HG03457 (cell line): ENCODE data around the gene TRAF4.

Experiments
- ATAC-seq: cut with Tn5 transposase; IDR thresholded peaks from one replicate; pipeline ENCODE4 v1.9.1; 2021; ENCODE audit warnings: moderate number of reproducible peaks; ENCODE audit not compliant: unreplicated experiment

TRAF4 gene

DNA sequence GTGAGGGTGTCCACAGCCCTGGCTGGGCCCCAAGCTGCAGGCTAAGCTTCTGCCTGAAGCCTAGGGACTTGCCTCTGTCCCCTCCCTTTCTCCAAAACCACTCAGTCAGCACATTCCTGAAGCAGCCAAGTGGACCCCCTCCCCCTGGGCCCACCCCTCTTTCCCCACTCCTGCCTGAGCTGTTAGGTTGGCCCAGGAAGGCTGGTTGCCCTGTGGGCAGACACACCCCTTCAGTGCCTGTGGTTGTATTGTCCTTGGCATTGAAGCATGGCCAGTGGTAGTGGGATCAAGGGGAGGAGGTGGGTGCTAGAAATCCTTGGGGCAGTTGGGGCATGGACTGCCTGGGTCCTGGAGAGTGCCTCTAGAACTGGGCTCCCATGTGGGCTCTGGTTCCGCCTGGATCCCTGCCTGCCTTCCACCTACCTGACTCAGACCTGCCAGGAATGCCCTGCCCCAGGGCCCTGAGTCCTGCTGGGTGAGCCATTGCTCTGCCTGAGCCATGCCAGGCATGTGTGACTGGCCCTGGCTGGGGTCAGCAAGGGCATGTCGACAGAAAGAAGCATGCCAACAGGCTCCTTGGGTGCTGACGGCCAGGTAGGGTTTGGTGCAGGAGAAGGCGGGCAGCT lies 2.1 kb downstream of the TRAF4 start:
- no peak for ATAC-seq

DNA sequence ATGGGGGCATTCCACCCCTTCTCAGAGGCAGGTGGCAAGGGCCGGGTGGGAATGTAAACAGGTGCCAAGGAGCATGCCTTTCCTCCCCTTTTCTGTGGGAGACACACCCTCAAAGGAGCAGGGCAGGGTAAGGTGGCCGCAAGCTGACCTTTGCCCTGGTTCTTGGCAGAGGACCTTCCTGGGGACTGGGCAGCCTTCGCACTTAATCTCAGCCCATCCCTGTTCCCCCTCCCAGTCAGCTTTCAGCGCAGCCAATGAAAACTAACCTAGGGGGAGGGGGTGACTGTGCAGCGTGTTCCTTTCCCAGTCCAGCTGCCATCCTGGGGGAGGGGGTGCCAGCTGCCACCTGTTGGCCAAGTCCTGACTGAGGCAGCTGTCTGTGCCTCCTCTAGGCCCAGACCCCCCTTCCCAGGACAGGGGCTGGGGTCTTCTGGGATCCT lies 2.8 kb downstream of the TRAF4 start:
- no peak for ATAC-seq

GRCh38 chr17:28747051-28747691 lies 3.4 kb downstream of the TRAF4 start:
- no peak for ATAC-seq

DNA sequence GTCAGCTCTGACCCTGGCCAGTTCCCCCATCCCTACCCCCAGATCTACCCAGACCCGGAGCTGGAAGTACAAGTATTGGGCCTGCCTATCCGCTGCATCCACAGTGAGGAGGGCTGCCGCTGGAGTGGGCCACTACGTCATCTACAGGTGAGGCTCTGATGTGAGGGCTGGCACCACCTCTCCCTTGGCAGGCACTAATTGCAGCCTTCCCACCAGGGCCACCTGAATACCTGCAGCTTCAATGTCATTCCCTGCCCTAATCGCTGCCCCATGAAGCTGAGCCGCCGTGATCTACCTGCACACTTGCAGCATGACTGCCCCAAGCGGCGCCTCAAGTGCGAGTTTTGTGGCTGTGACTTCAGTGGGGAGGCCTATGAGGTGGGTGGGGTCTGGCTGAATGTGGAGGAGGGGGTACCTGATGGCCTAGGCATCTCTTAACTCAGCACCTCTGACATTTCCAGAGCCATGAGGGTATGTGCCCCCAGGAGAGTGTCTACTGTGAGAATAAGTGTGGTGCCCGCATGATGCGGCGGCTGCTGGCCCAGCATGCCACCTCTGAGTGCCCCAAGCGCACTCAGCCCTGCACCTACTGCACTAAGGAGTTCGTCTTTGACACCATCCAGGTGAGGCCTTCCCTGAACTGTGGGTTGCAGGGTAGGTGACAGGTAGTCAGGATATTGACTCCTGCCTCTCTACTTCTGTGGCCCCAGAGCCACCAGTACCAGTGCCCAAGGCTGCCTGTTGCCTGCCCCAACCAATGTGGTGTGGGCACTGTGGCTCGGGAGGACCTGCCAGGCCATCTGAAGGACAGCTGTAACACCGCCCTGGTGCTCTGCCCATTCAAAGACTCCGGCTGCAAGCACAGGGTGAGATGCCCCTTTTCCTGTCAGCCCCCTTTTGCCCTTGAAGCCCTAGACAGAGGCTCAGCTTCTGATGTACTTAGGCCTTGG lies 4.3 kb downstream of the TRAF4 start:
- ATAC-seq: no peak

- no peak for ATAC-seq
These were observed 5.2 kb downstream of the TRAF4 start for GRCh38 chr17:28748852-28749515.

DNA sequence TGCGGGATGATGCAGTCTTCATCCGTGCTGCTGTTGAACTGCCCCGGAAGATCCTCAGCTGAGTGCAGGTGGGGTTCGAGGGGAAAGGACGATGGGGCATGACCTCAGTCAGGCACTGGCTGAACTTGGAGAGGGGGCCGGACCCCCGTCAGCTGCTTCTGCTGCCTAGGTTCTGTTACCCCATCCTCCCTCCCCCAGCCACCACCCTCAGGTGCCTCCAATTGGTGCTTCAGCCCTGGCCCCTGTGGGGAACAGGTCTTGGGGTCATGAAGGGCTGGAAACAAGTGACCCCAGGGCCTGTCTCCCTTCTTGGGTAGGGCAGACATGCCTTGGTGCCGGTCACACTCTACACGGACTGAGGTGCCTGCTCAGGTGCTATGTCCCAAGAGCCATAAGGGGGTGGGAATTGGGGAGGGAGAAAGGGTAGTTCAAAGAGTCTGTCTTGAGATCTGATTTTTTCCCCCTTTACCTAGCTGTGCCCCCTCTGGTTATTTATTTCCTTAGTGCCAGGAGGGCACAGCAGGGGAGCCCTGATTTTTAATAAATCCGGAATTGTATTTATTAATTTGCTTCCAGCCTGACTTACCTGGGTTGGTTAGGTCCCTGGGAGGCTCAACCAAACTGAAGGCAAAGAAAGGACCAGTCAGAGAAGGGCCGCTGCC lies 5.8 kb downstream of the TRAF4 start:
- ATAC-seq: no peak

DNA sequence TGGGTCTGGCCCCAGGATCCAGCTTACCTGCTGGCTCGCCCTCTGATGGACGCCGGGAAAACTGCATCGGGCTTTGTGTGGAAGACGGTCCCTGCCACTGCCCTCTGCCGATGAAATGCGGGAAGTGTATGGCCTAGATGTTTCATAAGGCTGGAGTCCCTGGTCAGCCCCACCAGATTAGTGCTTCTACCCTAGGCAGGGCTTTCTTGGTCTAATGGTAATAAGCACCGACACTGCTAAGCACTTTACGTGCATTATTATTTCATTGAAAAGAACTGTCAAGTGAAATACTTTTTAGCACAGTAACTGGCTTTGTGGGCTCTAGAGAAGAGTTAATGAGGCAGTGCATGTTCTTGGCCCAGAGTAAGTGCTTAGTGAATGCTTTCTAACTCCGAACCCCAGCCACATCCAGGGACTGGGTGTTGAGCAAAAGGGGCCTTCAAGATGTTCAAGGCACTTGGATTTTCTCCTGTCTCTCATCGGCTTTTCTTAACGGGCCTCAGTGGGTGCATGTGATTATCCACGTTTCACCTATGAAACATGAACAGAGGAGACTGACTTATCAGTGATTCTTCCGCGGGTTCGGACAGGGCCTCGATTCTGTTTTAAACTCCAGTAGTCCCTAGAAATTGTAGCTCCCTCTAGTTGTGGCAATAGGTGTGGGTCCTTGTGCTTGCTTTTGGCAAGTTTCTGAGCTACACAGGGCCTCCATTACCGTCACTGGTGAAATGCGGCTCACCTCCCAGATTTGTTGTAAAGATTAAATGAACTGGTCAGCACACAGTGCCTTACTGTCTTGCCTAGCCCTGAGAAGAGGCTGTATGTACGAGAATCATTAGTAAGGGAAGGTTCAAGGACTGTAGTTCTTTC lies 6.6 kb downstream of the TRAF4 start:
- ATAC-seq: no peak

- no peak for ATAC-seq
These were observed 8.0 kb downstream of the TRAF4 start for GRCh38 chr17:28751600-28752366.

DNA sequence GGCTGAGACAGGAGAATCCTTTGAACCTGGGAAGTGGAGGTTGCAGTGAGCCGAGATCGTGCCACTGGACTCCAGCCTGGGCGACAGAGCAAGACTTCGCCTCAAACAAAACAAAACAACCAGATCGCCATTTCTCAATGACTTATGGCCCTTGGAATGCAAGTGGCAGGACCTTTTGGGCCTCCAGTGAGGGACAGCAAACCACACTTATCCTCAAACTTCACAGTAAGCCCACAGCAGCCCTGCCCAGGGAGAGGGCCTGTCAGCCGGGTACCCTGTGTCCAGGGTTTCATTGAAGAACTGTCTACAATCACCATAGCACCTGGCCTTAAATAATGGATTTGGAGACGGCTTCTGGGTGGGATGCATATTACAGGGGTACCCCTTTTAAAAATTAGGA lies 11.7 kb downstream of the TRAF4 start:
- no peak for ATAC-seq

GRCh38 chr17:28756049-28756804 lies 12.4 kb downstream of the TRAF4 start:
- ATAC-seq: no peak

DNA sequence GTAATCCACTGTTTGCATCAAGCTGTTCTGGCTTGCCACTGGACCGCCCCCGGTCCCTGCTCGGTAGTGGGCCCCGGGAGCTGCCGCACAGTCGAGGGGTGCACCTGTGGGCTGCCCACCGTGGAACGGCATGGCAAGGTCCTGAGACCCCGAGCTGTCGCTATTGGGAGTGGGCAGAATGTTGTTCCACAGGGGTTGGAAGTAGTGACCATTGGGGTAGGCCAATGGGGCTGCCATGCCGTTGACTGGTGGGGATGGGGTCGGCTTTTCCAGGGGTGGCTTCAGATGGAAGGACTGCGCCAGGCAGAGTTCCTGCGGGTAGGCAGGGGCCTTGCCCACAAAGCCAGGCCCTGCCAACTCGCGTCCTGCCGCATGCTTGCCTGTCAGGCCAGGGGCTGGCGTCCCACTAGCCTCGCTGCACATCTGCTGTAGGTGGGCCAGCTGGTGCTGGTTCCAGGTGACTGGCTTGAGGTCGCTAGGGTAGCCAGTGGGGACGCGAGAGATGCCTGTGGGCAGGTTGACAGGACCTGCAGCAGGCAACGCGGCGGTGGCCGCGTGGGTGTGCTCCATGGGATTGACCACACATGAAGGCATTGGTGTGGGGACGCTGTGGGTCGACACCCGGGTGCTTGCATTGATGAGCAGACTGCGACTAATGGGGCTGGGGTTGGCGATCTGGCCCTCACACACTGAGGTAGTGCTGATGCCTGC lies 14.8 kb downstream of the TRAF4 start:
- no peak for ATAC-seq

- ATAC-seq: no peak
These were observed 15.6 kb downstream of the TRAF4 start for GRCh38 chr17:28759256-28759865.

DNA sequence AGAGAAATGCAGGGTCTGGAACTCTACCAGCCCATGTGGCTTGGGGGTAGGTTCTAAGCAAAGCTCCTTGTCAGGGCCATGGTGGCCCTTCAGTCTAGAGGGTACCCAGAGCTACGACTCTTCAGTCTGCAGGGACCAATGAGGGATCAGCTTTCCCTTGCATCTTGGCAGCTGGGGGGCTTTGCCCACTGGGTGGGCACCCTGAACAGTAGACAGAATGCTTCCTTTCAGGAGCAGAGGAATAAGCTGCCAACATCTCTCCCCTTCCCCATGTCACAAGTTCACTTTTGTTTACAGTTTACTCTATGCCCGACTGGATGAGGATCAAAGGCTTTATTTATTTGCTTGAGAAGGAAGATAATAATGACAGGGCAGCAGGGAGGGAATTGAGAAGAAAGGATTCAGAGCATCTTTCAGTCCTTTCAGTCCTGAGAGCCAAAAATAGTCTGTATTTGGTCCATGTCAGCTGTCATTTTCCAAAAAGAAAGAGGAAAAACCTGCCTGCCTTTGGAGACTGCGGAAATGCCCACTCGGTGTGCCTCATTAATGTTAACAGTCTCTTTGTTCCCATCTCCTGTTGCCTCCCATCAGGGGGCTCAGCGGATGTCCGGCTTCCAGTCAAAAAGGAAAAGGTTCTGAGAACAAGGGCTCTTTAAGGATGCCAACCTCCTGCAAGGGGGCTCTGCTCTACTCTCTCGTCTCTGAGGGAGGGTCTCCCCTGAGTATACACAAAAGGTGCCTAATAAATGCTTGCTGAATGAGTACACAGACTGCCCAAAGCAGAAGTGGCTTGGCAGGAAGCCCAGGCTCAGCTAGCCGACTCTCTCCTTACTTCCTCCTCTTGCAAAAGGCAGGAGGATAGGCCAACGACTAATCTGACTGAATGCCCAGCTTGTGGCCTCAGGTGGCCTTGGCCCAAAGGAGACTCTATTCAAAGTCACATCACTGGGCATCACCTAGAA lies 17.1 kb downstream of the TRAF4 start:
- no peak for ATAC-seq

DNA sequence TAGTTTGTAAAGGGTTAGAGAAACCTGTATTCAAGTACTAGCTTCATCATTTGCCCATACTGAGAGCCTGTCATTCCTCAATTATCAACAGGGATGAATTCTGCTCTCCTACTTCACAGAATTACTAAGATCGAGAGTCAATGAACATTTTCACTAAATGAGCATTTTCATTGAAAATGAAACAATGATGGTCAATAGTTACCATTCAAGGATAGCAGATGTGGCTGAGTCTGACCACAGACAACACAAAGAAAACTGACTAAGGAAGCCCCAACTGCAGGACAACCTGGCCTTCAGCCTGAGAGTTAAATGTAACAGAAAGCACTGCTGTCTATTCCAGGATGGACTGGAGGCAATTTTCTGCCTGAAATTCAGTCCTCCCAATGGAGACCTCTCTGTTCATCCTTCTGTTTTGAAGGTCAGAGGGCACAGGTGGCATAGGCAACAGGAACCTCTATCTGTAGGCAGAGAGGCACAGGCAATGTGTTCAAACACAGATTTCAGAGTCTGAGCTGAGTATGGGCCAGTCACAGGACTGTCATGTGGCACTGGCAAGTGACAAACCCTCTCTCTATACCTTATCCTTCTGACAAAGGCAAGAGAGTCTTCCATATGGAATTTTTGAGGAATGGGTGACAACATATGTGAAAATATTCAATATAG lies 19.5 kb downstream of the TRAF4 start:
- ATAC-seq: no peak

DNA sequence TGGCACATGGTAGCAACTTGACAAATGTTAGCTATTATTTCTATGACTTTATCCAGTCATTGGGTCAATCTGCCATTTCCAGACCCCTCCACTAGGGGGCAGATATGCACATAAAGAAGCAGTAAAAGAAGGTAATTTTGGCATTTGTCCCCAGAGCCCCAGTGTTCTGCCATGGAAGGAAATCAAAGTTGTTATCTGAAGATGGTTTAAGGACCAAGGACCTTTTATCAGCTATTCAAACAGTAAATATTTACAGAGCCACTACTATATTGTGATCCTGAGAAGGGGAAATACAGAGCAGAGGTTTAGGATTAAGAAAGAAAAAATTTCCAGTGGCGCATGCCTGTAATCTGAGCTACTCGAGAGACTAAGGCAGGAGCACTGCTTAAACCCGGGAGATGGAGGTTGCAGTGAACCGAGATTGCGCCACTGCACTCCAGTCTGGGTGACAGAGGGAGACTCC lies 20.0 kb downstream of the TRAF4 start:
- no peak for ATAC-seq
